Measurements from ENCODE around the gene RAB8B. TPM values are rescaled to one million over a fixed set of nuclear protein-coding genes. Genes with fewer than 3 reads are reported as not detected.

Gene RAB8B
- total RNA-seq, 1 experiment from 2014 or later, result 17.6 TPM

- H3K9me3 ChIP-seq (ENCODE audit: control insufficient read depth, insufficient read depth, low read depth, low read length), result no peaks in the 10 kb centered on the region
- intact Hi-C loops (cut with micrococcal nuclease; ENCODE audit: unreplicated experiment) (no loop called here), in situ Hi-C loops (cut with HindIII; ENCODE audit: low pct_unique_long_range_greater_than_20kb, low sequenced_read_pairs) (no loop called here)
- TF ChIP-seq REST (IDR thresholded peaks at IDR 0.05; ENCODE audit: insufficient read depth in 1 of 2, low read depth in 2 of 2, low read length in 1 of 2) (no peak), POLR2AphosphoS5 (IDR thresholded peaks at IDR 0.05; ENCODE audit: low read depth, low read length) (no peak), TCF7L2 (IDR thresholded peaks at IDR 0.05; ENCODE audit: low read depth, low read length) (no peak), SIN3A (IDR thresholded peaks at IDR 0.05; ENCODE audit: borderline replicate concordance, insufficient read depth, low read depth, low read length) (no peak), CTCF (IDR thresholded peaks at IDR 0.05) (no peak)
- no peak for ATAC-seq
- no TSS peak for BruUV-seq (replicated peaks)
- no peak overlapping the region for H3K4me3 ChIP-seq (ENCODE audit: low read depth in 2 of 2, low read length in 2 of 2)
- H3K4me1 ChIP-seq (ENCODE audit: control insufficient read depth, insufficient read depth, low read length), result no peaks in the 10 kb centered on the region
- H3K36me3 ChIP-seq (ENCODE audit: control insufficient read depth, insufficient read depth, low read length), result no peaks in the 10 kb centered on the region
- DNase-seq (ENCODE audit: low read depth, low spot score), result no peak
- CTCF ChIA-PET, result interaction anchor here (0.7 kb wide), 2 partner anchors 11 to 66 kb away, joined by 3 to 4 read pairs; no protein-coding TSS in a partner anchor
- no peak overlapping the region for H3K27ac ChIP-seq (ENCODE audit: low read length)
- POLR2A ChIA-PET, result interaction anchor here (0.6 to 0.8 kb wide), 3 partner anchors 8 to 30 kb away, joined by 3 to 4 read pairs (median 4); no protein-coding TSS in a partner anchor
- H3K27me3 ChIP-seq (ENCODE audit: control insufficient read depth, insufficient read depth, low read length), result no peaks in the 10 kb centered on the region
These were observed 43.5 kb downstream of the RAB8B start for GRCh38 chr15:63232943-63233342.

GRCh38 chr15:63233667-63234423 is 44.4 kb downstream of the RAB8B start:
- no TSS peak for BruUV-seq (replicated peaks)
- ChIA-PET POLR2A (interaction anchor here (0.6 to 0.8 kb wide), 2 partner anchors 9 to 31 kb away, joined by 3 to 4 read pairs; no protein-coding TSS in a partner anchor), CTCF (interaction anchor here (0.7 kb wide), 1 partner anchor 10 kb away, joined by 3 read pairs; no protein-coding TSS in a partner anchor)
- in situ Hi-C loops (cut with HindIII; ENCODE audit: low pct_unique_long_range_greater_than_20kb, low sequenced_read_pairs) (no loop called here), intact Hi-C loops (cut with micrococcal nuclease; ENCODE audit: unreplicated experiment) (no loop called here)
- no peak overlapping the region for H3K4me3 ChIP-seq (ENCODE audit: low read depth in 2 of 2, low read length in 2 of 2)
- no peak for DNase-seq (ENCODE audit: low read depth, low spot score)
- H3K4me1 ChIP-seq (ENCODE audit: control insufficient read depth, insufficient read depth, low read length), result no peaks in the 10 kb centered on the region
- H3K9me3 ChIP-seq (ENCODE audit: control insufficient read depth, insufficient read depth, low read depth, low read length), result no peaks in the 10 kb centered on the region
- no peak overlapping the region for H3K27ac ChIP-seq (ENCODE audit: low read length)
- no peaks in the 10 kb centered on the region for H3K36me3 ChIP-seq (ENCODE audit: control insufficient read depth, insufficient read depth, low read length)
- no peak for TF ChIP-seq POLR2AphosphoS5 (IDR thresholded peaks at IDR 0.05; ENCODE audit: low read depth, low read length)
- TF ChIP-seq TCF7L2 (IDR thresholded peaks at IDR 0.05; ENCODE audit: low read depth, low read length), result no peak
- TF ChIP-seq CTCF (IDR thresholded peaks at IDR 0.05), result no peak
- no peak for TF ChIP-seq REST (IDR thresholded peaks at IDR 0.05; ENCODE audit: insufficient read depth in 1 of 2, low read depth in 2 of 2, low read length in 1 of 2)
- TF ChIP-seq SIN3A (IDR thresholded peaks at IDR 0.05; ENCODE audit: borderline replicate concordance, insufficient read depth, low read depth, low read length), result no peak
- no peaks in the 10 kb centered on the region for H3K27me3 ChIP-seq (ENCODE audit: control insufficient read depth, insufficient read depth, low read length)
- no peak for ATAC-seq
